ENCODE results near the gene BCAS1.

- TF ChIP-seq RAD21 (IDR thresholded peaks at IDR 0.05; ENCODE audit: low read depth) = no peak
- TF ChIP-seq CEBPB (IDR thresholded peaks at IDR 0.05) = no peak
- no peak for TF ChIP-seq EGR1 (IDR thresholded peaks at IDR 0.05)
These were observed 32.9 kb downstream of the BCAS1 start for GRCh38 chr20:54037525-54037924.
